C4-2B (cell line): ENCODE data around the gene SLC8A1.

Source experiments
- CTCF ChIP-seq: fragments of 450-650 bp; conservative IDR thresholded peaks from 2 replicates; pipeline ENCODE4 v1.5.1; 2017; ENCODE audit warnings: mild to moderate bottlenecking
- ZFX ChIP-seq: fragments of 450-650 bp; IDR thresholded peaks from 2 replicates; pipeline ENCODE4 v1.6.1; 2017

GRCh38 chr2:40268566-40268965, 183.3 kb downstream of the SLC8A1 start:
- TF ChIP-seq CTCF (no peak), ZFX (no peak)
